ENCODE measurements around the gene UBE2Z.

- TF ChIP-seq, protein P1, sequence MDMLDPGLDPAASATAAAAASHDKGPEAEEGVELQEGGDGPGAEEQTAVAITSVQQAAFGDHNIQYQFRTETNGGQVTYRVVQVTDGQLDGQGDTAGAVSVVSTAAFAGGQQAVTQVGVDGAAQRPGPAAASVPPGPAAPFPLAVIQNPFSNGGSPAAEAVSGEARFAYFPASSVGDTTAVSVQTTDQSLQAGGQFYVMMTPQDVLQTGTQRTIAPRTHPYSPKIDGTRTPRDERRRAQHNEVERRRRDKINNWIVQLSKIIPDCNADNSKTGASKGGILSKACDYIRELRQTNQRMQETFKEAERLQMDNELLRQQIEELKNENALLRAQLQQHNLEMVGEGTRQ (CRISPR knock-in tag; IDR thresholded peaks at IDR 0.05): no peak
- TF ChIP-seq MAX (CRISPR knock-in tag; IDR thresholded peaks at IDR 0.05): no peak
- TF ChIP-seq ESRRA (CRISPR knock-in tag; IDR thresholded peaks at IDR 0.05; ENCODE audit: borderline replicate concordance): no peak
- TF ChIP-seq NFYB (CRISPR knock-in tag; conservative IDR thresholded peaks at IDR 0.05; ENCODE audit: low read depth): no peak
- no peak for TF ChIP-seq TEAD4 (CRISPR knock-in tag; IDR thresholded peaks at IDR 0.05)
- no peak for TF ChIP-seq PRDM15 (CRISPR knock-in tag; IDR thresholded peaks at IDR 0.05)
- TF ChIP-seq, protein P2, sequence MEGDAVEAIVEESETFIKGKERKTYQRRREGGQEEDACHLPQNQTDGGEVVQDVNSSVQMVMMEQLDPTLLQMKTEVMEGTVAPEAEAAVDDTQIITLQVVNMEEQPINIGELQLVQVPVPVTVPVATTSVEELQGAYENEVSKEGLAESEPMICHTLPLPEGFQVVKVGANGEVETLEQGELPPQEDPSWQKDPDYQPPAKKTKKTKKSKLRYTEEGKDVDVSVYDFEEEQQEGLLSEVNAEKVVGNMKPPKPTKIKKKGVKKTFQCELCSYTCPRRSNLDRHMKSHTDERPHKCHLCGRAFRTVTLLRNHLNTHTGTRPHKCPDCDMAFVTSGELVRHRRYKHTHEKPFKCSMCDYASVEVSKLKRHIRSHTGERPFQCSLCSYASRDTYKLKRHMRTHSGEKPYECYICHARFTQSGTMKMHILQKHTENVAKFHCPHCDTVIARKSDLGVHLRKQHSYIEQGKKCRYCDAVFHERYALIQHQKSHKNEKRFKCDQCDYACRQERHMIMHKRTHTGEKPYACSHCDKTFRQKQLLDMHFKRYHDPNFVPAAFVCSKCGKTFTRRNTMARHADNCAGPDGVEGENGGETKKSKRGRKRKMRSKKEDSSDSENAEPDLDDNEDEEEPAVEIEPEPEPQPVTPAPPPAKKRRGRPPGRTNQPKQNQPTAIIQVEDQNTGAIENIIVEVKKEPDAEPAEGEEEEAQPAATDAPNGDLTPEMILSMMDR (IDR thresholded peaks at IDR 0.05): no peak
These were observed 2.2 kb downstream of the UBE2Z start for GRCh38 chr17:48910370-48910769.

All from WTC11 (cell line).